ENCODE measurements around the gene RBFOX2.

DNA sequence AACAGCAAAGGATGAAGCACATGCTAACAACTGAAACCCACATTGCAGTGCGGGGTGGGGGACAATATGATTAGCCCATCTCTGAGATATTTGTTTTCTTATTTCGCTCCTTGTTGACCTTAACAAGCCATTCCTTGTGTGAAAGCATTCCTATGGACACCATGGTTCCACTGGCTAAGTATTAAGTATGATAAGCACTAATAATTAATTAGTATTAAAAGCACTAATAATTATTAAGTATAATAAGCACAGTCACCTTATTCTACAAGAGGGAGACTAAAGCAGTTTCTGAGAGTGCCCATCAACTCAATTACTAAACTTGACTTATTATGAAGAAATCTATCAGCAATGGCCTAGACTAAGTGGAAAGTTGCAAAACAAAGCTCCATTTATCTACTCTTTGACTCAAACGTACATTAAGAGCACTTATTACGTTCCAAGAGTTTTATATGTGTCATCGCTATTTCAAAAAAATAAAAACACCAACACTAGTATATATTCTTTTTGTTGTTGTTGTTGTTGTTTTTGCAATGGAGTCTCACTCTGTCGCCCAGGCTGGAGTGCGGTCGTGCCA is 65.3 kb downstream of the RBFOX2 start:
- TF ChIP-seq POLR2A (IDR thresholded peaks at IDR 0.05; ENCODE audit: low read depth, low read length), result no peak
- TF ChIP-seq FOS (IDR thresholded peaks at IDR 0.05; ENCODE audit: borderline replicate concordance, insufficient read depth, low read length), result no peak
- no peak for TF ChIP-seq MYC (IDR thresholded peaks at IDR 0.05; ENCODE audit: low read depth, low read length)
